Lung (tissue), 12 donors: ENCODE measurements around the gene SYNE1. TPM values are rescaled to one million over a fixed set of nuclear protein-coding genes. Genes with fewer than 3 reads are reported as not detected.

Experiments
- ATAC-seq: fragments of 200-7000 bp; cut with Tn5 transposase; one replicate; pipeline ENCODE4 v1.9.1; 2020; ENCODE audit warnings: moderate number of reproducible peaks; ENCODE audit not compliant: insufficient read depth, low FRiP score
- DNase-seq, 3 donors: peaks; one replicate each; pipeline ENCODE4 v3.0.0-alpha.2; 2013 to 2017
- H3K27ac ChIP-seq, 2 donors: one replicate each; pipeline ENCODE4 v1.5.1; 2013; ENCODE audit warnings: mild to moderate bottlenecking in 2 of 2, moderate library complexity in 2 of 2, control low read depth in 1 of 2, inconsistent platforms in 1 of 2, low read depth in 1 of 2, low read length in 1 of 2
- H3K27me3 ChIP-seq, 3 donors: one replicate each; pipeline ENCODE4 v1.5.1; 2013; ENCODE audit warnings: low read length in 2 of 3; ENCODE audit not compliant: control insufficient read depth in 3 of 3, insufficient read depth in 3 of 3
- H3K36me3 ChIP-seq, 4 donors: one replicate each; pipeline ENCODE4 v1.5.1; 2013; ENCODE audit warnings: low read length in 4 of 4, mild to moderate bottlenecking in 1 of 4, moderate library complexity in 1 of 4; ENCODE audit not compliant: control insufficient read depth in 4 of 4, insufficient read depth in 4 of 4
- H3K4me1 ChIP-seq, 5 donors: one replicate each; pipeline ENCODE4 v1.5.1; 2013; ENCODE audit warnings: low read length in 5 of 5, mild to moderate bottlenecking in 2 of 5, moderate library complexity in 1 of 5; ENCODE audit not compliant: control insufficient read depth in 5 of 5, insufficient read depth in 5 of 5
- H3K4me3 ChIP-seq: one replicate; pipeline ENCODE4 v1.5.1; 2013; ENCODE audit warnings: mild to moderate bottlenecking, control low read depth, moderate library complexity
- H3K9ac ChIP-seq, 2 donors: one replicate each; pipeline ENCODE4 v1.5.1; 2013; ENCODE audit warnings: low read length in 2 of 2, control low read depth in 1 of 2; ENCODE audit not compliant: insufficient read depth in 1 of 2
- H3K9me3 ChIP-seq, 4 donors: one replicate each; pipeline ENCODE4 v1.5.1; 2013; ENCODE audit warnings: low read length in 3 of 4, mild to moderate bottlenecking in 1 of 4, moderate library complexity in 1 of 4; ENCODE audit not compliant: control insufficient read depth in 4 of 4, insufficient read depth in 3 of 4
- CTCF ChIP-seq: IDR thresholded peaks from 2 replicates; pipeline ENCODE4 v1.5.1; 2012; ENCODE audit warnings: mild to moderate bottlenecking; ENCODE audit errors: control extremely low read depth, extremely low read depth
- WGBS, 2 donors: extraction: QIAGEN DNeasy Blood & Tissue Kit; methylation state at CpG; one replicate each; pipeline ENCODE4 v1.1.7; 2013; 5-methylcytosine and 5-hydroxymethylcytosine counted together
- polyA plus RNA-seq, 2 donors: library from polyadenylated mRNA; stranded (reverse); fragments of 200-250 nt; gene quantifications; one replicate each; pipeline ENCODE4 v1.2.1, GENCODE V29; 2013
- total RNA-seq, 2 donors: library from RNA; depleted of rRNA in 1 of 2; stranded (reverse); fragments of >200 nt in 1 of 2; gene quantifications; one replicate each; pipeline ENCODE4 v1.2.1, GENCODE V29; 2014 to 2021
- donor health status: control.
- donor health status: control.
- donor health status: Bipolar disorder and iron deficiency.
- donor health status: healthy.
- donor health status: DM: yes; HTN: yes; CAD: no.

SYNE1 gene
- total and polyA plus RNA-seq, 4 donors, result 26.4 to 352 (median 131) TPM

- no peak for DNase-seq
- no peak overlapping the region for H3K9ac ChIP-seq
- H3K4me1 ChIP-seq, result peaks cover 0 to 2% (median 0%) of the 10 kb centered on the region in 5 donors
- no peaks in the 10 kb centered on the region for H3K27me3 ChIP-seq
- H3K36me3 ChIP-seq, result peaks cover 23 to 38% (median 32%) of the 10 kb centered on the region in 4 donors
- WGBS, 2 donors, result 40 to 72% methylated on average over 13 of the region's 13 CpGs
- peak overlapping the region in 1 of 2 donors; percentile 39 for H3K27ac ChIP-seq
- TF ChIP-seq CTCF, result no peak
- no peaks in the 10 kb centered on the region for H3K9me3 ChIP-seq
- ATAC-seq, result no peak
- H3K4me3 ChIP-seq, result no peak overlapping the region
These were observed 485.2 kb downstream of the SYNE1 start for GRCh38 chr6:152151920-152152319.

GRCh38 chr6:152150196-152150595, 487.0 kb downstream of the SYNE1 start:
- Histone ChIP-seq H3K9me3 (no peaks in the 10 kb centered on the region), H3K27ac (no peak overlapping the region), H3K4me3 (no peak overlapping the region), H3K36me3 (peaks cover 25 to 40% (median 30%) of the 10 kb centered on the region in 4 donors), H3K9ac (no peak overlapping the region), H3K27me3 (no peaks in the 10 kb centered on the region), H3K4me1 (peaks cover 0 to 5% (median 0%) of the 10 kb centered on the region in 5 donors)
- no peak for TF ChIP-seq CTCF
- no peak for DNase-seq
- no peak for ATAC-seq
- WGBS, 2 donors, result 74 to 88% methylated on average over 3 of the region's 3 CpGs

- peaks cover 28 to 42% (median 33%) of the 10 kb centered on the region in 4 donors for H3K36me3 ChIP-seq
- 92 to 97% methylated on average over 1 of the region's 1 CpG for WGBS, 2 donors
- no peak for TF ChIP-seq CTCF
- no peak overlapping the region for H3K9ac ChIP-seq
- H3K4me3 ChIP-seq, result no peak overlapping the region
- no peaks in the 10 kb centered on the region for H3K27me3 ChIP-seq
- ATAC-seq, result no peak
- peaks cover 0 to 5% (median 0%) of the 10 kb centered on the region in 5 donors for H3K4me1 ChIP-seq
- no peak overlapping the region for H3K27ac ChIP-seq
- no peak for DNase-seq
- H3K9me3 ChIP-seq, result no peaks in the 10 kb centered on the region
These were observed 488.8 kb downstream of the SYNE1 start for GRCh38 chr6:152148412-152148811.

GRCh38 chr6:152147269-152147668, 489.9 kb downstream of the SYNE1 start:
- H3K36me3 ChIP-seq, result peaks cover 28 to 43% (median 33%) of the 10 kb centered on the region in 4 donors
- peaks cover 0 to 5% (median 0%) of the 10 kb centered on the region in 5 donors for H3K4me1 ChIP-seq
- TF ChIP-seq CTCF, result no peak
- 97% methylated on average over 6 of the region's 6 CpGs for WGBS, 2 donors
- peak overlapping the region in 1 of 2 donors; percentile 41 for H3K27ac ChIP-seq
- H3K9ac ChIP-seq, result no peak overlapping the region
- no peak overlapping the region for H3K4me3 ChIP-seq
- no peaks in the 10 kb centered on the region for H3K9me3 ChIP-seq
- H3K27me3 ChIP-seq, result no peaks in the 10 kb centered on the region
- ATAC-seq (no peak), DNase-seq (no peak)
